Colonic mucosa (tissue), 4 donors: ENCODE data around the gene ANKRD34A. TPM values are rescaled to one million over a fixed set of nuclear protein-coding genes. Genes with fewer than 3 reads are reported as not detected.

Source experiments
- DNase-seq: peaks from one replicate; pipeline ENCODE4 v3.0.0-alpha.2; 2020
- H3K27ac ChIP-seq: fragments of 200-600 bp; one replicate; pipeline ENCODE4 v1.8.0; 2021
- H3K27me3 ChIP-seq: fragments of 200-600 bp; one replicate; pipeline ENCODE4 v1.8.0; 2021
- H3K36me3 ChIP-seq: fragments of 200-600 bp; one replicate; pipeline ENCODE4 v1.8.0; 2021
- H3K4me1 ChIP-seq: fragments of 200-600 bp; one replicate; pipeline ENCODE4 v1.8.0; 2021; ENCODE audit warnings: mild to moderate bottlenecking
- H3K4me3 ChIP-seq: fragments of 200-600 bp; one replicate; pipeline ENCODE4 v1.8.0; 2021
- H3K9ac ChIP-seq, 2 donors: one replicate each; pipeline ENCODE4 v1.7.0; 2013; ENCODE audit warnings: control low read depth in 2 of 2, low read depth in 2 of 2, low read length in 2 of 2
- H3K9me3 ChIP-seq: fragments of 200-600 bp; one replicate; pipeline ENCODE4 v1.8.0; 2021
- CTCF ChIP-seq: fragments of 200-600 bp; IDR thresholded peaks from one replicate; pipeline ENCODE4 v1.8.0; 2022; ENCODE audit warnings: antibody characterized with exemption, mild to moderate bottlenecking
- intact Hi-C: fragments of 100-400 bp; cut with DNase I; formaldehyde crosslinking; loops from one replicate; pipeline ENCODE4 v1.14.1; 2022
- total RNA-seq, 2 donors: library from RNA; stranded (reverse); fragmentation: NEBNext Ultra II Directional in 1 of 2; extraction: Animal tissue kit (Norgen Biotek cat#: 25700) in 1 of 2; gene quantifications; one replicate each; pipeline ENCODE4 v1.2.1, GENCODE V29; 2021
- donor health status: healthy.
- donor health status: DM: no; HTN: no; CAD: no.
- donor health status: DM: no; HTN: no; CAD: no.

ANKRD34A gene
- total RNA-seq, 2 donors from 2014 or later: 0.21 to 0.44 TPM

DNA sequence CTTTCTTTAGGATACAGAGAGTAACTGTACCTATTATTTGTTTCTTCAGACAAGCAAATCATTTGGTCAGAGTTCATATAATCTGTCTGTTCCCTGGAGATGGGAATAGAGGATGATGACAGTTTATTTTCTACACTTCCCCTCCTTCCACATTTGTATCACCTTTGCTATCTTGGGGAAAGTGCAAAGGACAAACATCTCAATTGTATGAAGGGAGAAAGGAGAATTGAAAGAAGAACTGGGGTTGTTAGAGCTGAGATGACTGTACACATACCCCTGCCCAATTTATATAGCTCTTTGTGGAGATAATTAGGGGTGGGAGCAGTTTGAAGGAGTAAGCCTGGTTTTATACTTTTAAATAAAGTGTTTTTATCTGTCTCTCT lies 14.1 kb upstream of the ANKRD34A start:
- H3K9ac ChIP-seq: peak overlapping the region; percentile 65 to 91
- no peak for TF ChIP-seq CTCF
- peak overlapping the region; percentile 99 for H3K27ac ChIP-seq
- no peaks in the 10 kb centered on the region for H3K36me3 ChIP-seq
- no peaks in the 10 kb centered on the region for H3K9me3 ChIP-seq
- peak overlapping the region; percentile 0 for H3K4me3 ChIP-seq
- intact Hi-C loops: no loop called here
- H3K4me1 ChIP-seq: peaks cover 32% of the 10 kb centered on the region
- no peaks in the 10 kb centered on the region for H3K27me3 ChIP-seq
- DNase-seq: no peak

GRCh38 chr1:145977486-145978470 lies 13.4 kb upstream of the ANKRD34A start:
- H3K27me3 ChIP-seq: no peaks in the 10 kb centered on the region
- DNase-seq: peak; percentile 76
- no peaks in the 10 kb centered on the region for H3K9me3 ChIP-seq
- no peaks in the 10 kb centered on the region for H3K36me3 ChIP-seq
- H3K4me3 ChIP-seq: no peak overlapping the region
- peak overlapping the region; percentile 99 for H3K27ac ChIP-seq
- intact Hi-C loops: loop anchor here (2.0 kb wide), 1 partner anchor 27 kb away; no protein-coding TSS in a partner anchor
- H3K4me1 ChIP-seq: peaks cover 25% of the 10 kb centered on the region
- H3K9ac ChIP-seq: peak overlapping the region; percentile 65 to 91
- peak; percentile 70 for TF ChIP-seq CTCF

GRCh38 chr1:145977016-145977415 lies 12.6 kb upstream of the ANKRD34A start:
- no peaks in the 10 kb centered on the region for H3K36me3 ChIP-seq
- H3K27me3 ChIP-seq: no peaks in the 10 kb centered on the region
- no peak overlapping the region for H3K4me3 ChIP-seq
- H3K9ac ChIP-seq: peak overlapping the region in 1 of 2 donors; percentile 91
- intact Hi-C loops: loop anchor here (2.0 kb wide), 1 partner anchor 28 kb away; no protein-coding TSS in a partner anchor
- H3K9me3 ChIP-seq: no peaks in the 10 kb centered on the region
- H3K4me1 ChIP-seq: peaks cover 23% of the 10 kb centered on the region
- TF ChIP-seq CTCF: no peak
- H3K27ac ChIP-seq: peak overlapping the region; percentile 99
- DNase-seq: no peak

DNA sequence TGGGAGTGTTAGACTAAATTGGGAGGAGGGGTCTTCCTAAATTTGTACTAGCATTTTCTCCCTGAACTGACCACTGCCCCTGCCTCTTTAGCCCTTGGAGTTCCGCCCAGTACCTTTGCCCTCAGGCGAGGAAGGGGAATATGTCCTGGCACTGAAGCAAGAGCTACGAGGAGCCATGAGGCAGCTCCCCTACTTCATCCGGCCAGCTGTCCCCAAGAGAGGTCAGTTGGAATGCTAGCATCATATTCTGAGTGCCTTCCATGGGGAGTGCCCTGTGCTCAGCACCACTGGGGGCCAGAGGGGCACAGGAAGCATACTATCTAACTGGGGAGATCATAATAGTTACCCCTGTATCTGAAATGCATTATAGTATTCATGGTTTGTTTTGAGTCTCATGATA lies 10.8 kb upstream of the ANKRD34A start:
- TF ChIP-seq CTCF: no peak
- no peak overlapping the region for H3K27ac ChIP-seq
- no peaks in the 10 kb centered on the region for H3K36me3 ChIP-seq
- H3K27me3 ChIP-seq: no peaks in the 10 kb centered on the region
- no peak overlapping the region for H3K9ac ChIP-seq
- H3K4me1 ChIP-seq: peaks cover 15% of the 10 kb centered on the region
- intact Hi-C loops: loop anchor here (2.0 kb wide), 1 partner anchor 40 kb away; no protein-coding TSS in a partner anchor
- H3K4me3 ChIP-seq: no peak overlapping the region
- no peaks in the 10 kb centered on the region for H3K9me3 ChIP-seq
- DNase-seq: no peak

GRCh38 chr1:145974721-145975120 lies 10.3 kb upstream of the ANKRD34A start:
- H3K27me3 ChIP-seq: no peaks in the 10 kb centered on the region
- DNase-seq: no peak
- peaks cover 15% of the 10 kb centered on the region for H3K4me1 ChIP-seq
- H3K27ac ChIP-seq: no peak overlapping the region
- H3K9ac ChIP-seq: no peak overlapping the region
- no peak for TF ChIP-seq CTCF
- no peaks in the 10 kb centered on the region for H3K36me3 ChIP-seq
- intact Hi-C loops: loop anchor here (2.0 kb wide), 1 partner anchor 40 kb away; no protein-coding TSS in a partner anchor
- H3K9me3 ChIP-seq: no peaks in the 10 kb centered on the region
- H3K4me3 ChIP-seq: no peak overlapping the region
